Uterus (tissue), 4 donors: ENCODE results near the gene BNC2. TPM values are rescaled to one million over a fixed set of nuclear protein-coding genes. Genes with fewer than 3 reads are reported as not detected.

ENCODE experiments used
- DNase-seq, 2 donors: peaks; one replicate each; pipeline ENCODE4 v3.0.0-alpha.2; 2019 to 2020
- H3K27ac ChIP-seq, 2 donors: fragments of 200-600 bp; sonication (generic); 1 replicate in 1 of 2; 2 replicates in 1 of 2; pipeline ENCODE4 v1.5.1; 2016 to 2018
- H3K27me3 ChIP-seq, 2 donors: fragments of 200-600 bp; sonication (generic); one replicate each; pipeline ENCODE4 v1.5.1; 2018 to 2019; ENCODE audit warnings: control low read depth in 1 of 2
- H3K36me3 ChIP-seq, 2 donors: fragments of 200-600 bp; sonication (generic); one replicate each; pipeline ENCODE4 v1.5.1; 2019; ENCODE audit warnings: control low read depth in 1 of 2
- H3K4me1 ChIP-seq, 2 donors: fragments of 200-600 bp; sonication (generic); one replicate each; pipeline ENCODE4 v1.5.1; 2018 to 2019; ENCODE audit warnings: control low read depth in 1 of 2
- H3K4me3 ChIP-seq, 2 donors: fragments of 200-600 bp; sonication (generic); 1 replicate in 1 of 2; 2 replicates in 1 of 2; pipeline ENCODE4 v1.5.1; 2018 to 2019; ENCODE audit warnings: mild to moderate bottlenecking in 1 of 2
- H3K9me3 ChIP-seq, 2 donors: fragments of 200-600 bp; sonication (generic); one replicate each; pipeline ENCODE4 v1.5.1; 2019; ENCODE audit warnings: control low read depth in 1 of 2
- CTCF ChIP-seq, 4 experiments: fragments of 200-600 bp in 2 of 4; fragments of 450-650 bp in 2 of 4; sonication (generic) in 2 of 4; IDR thresholded peaks; one replicate each; pipeline ENCODE4 v1.5.1; 2016 to 2019; ENCODE audit warnings: antibody characterized with exemption in 4 of 4, mild to moderate bottlenecking in 2 of 4, moderate library complexity in 1 of 4
- POLR2A ChIP-seq, 2 donors: fragments of 450-650 bp; IDR thresholded peaks; one replicate each; pipeline ENCODE4 v1.6.1; 2016; ENCODE audit warnings: antibody characterized with exemption in 2 of 2, mild to moderate bottlenecking in 1 of 2, moderate library complexity in 1 of 2
- intact Hi-C: fragments of 100-400 bp; cut with DNase I; formaldehyde crosslinking; loops from one replicate; pipeline ENCODE4 v1.15.1; 2023; ENCODE audit warnings: low total_unique reads
- total RNA-seq, 4 donors: library from RNA; depleted of rRNA in 3 of 4; stranded (reverse); fragments of >200 nt in 3 of 4; gene quantifications; one replicate each; pipeline versions ENCODE4 v1.1.0 to v1.2.4, GENCODE V29; 2014 to 2023
- donor health status: DM: yes; HTN: yes; CAD: no.

Gene BNC2
- total RNA-seq, 4 donors from 2014 or later = 85.9 to 293 (median 93.4) TPM

DNA sequence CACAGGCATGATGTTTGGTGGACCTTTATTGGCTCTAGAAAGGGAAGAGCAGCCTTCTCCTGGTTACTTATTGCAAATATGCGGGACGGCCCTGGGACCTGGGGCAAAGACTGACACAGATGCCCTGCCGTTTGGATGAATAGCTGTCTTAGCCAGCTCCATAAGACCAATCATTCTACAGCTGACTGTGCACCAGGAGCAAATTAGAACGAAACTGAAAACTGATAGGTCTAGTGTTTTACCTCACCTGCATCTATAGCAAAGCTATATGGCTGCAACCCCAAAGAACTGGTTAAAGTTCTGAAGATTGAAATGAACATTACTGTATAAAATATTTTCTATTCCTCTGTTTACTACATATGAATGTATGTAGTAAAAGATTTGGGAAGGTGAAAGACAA, 34.2 kb upstream of the BNC2 start:
- no peak for DNase-seq
- Histone ChIP-seq H3K9me3 (no peaks in the 10 kb centered on the region), H3K4me1 (no peaks in the 10 kb centered on the region), H3K4me3 (no peak overlapping the region), H3K27ac (no peak overlapping the region), H3K27me3 (no peaks in the 10 kb centered on the region), H3K36me3 (no peaks in the 10 kb centered on the region)
- no peak for TF ChIP-seq POLR2A (IDR thresholded peaks at IDR 0.05)
- no peak for TF ChIP-seq CTCF (IDR thresholded peaks at IDR 0.05)
- intact Hi-C loops = no loop called here

DNA sequence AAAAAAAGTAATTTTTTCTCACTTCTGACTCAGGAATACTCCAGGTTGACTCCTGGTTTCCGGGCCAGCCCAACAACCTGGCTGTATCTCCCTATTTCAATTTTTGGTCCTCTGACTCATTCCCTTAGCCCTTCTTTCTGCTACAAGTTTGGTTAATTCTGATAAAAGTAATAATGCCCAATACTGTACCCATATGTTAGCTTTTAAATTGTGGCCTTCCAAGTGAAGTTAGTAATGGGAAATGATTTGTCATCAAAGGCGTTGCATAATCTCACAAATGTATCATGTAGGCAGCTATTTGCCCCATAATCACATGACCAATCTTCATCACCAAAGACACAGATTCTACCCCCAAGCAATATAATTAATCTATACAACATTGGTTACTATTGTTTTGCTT, 31.1 kb upstream of the BNC2 start:
- DNase-seq = no peak
- intact Hi-C loops = no loop called here

DNA sequence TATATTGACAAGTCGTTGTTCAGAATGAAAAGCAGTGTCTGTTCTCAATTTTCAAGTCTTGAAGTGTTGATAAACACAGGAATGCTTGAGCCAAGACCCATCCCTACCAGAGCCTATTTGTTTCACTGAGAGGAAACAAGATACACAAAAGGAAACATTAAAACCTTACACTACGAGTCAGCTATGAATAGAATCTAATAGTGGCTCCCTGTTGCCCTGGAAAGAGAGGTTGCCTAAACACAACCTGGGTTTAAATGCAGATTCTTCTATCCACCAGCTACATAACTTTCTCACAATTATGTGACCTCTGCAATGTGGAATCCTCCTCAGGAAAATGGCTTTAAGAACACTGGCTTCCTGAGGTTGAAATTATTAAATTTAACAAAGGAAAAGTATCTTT, 29.1 kb upstream of the BNC2 start:
- H3K9me3 ChIP-seq = no peaks in the 10 kb centered on the region
- TF ChIP-seq CTCF (IDR thresholded peaks at IDR 0.05) (no peak), POLR2A (IDR thresholded peaks at IDR 0.05) (no peak)
- no peak overlapping the region for H3K4me3 ChIP-seq
- H3K27ac ChIP-seq = no peak overlapping the region
- no peaks in the 10 kb centered on the region for H3K27me3 ChIP-seq
- DNase-seq = no peak
- intact Hi-C loops = no loop called here
- no peaks in the 10 kb centered on the region for H3K4me1 ChIP-seq
- no peaks in the 10 kb centered on the region for H3K36me3 ChIP-seq

More for the DNA sequence above, 31.1 kb upstream of the BNC2 start:
- Histone ChIP-seq H3K27ac (no peak overlapping the region), H3K36me3 (no peaks in the 10 kb centered on the region), H3K4me1 (no peaks in the 10 kb centered on the region), H3K9me3 (no peaks in the 10 kb centered on the region), H3K27me3 (no peaks in the 10 kb centered on the region), H3K4me3 (no peak overlapping the region)
- TF ChIP-seq CTCF (IDR thresholded peaks at IDR 0.05) = no peak
- no peak for TF ChIP-seq POLR2A (IDR thresholded peaks at IDR 0.05)

DNA sequence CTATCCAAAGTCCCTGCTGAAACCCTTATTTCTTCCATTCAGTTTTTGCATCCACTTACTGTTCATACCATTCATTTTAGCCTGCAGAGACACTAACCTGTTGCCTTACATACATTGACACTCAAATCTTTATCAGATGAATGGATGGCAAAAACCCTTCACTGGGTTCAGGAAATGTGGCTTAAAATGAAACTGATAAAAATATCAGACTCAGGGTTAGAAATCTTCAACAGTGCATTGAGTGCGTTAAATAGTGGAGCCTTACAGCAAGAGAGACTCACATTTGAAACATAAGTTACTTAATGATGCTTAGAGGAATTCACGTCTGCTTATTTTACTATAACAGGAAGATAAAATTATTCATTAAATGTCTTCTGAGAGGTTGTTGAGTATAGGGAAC, 28.0 kb upstream of the BNC2 start:
- DNase-seq = no peak

GRCh38 chr9:16888594-16888993, 18.1 kb upstream of the BNC2 start:
- DNase-seq = no peak
- H3K36me3 ChIP-seq = no peaks in the 10 kb centered on the region
- no peaks in the 10 kb centered on the region for H3K27me3 ChIP-seq
- intact Hi-C loops = no loop called here
- H3K9me3 ChIP-seq = no peaks in the 10 kb centered on the region
- no peak overlapping the region for H3K4me3 ChIP-seq
- no peak overlapping the region for H3K27ac ChIP-seq
- TF ChIP-seq CTCF (IDR thresholded peaks at IDR 0.05) (no peak), POLR2A (IDR thresholded peaks at IDR 0.05) (no peak)
- H3K4me1 ChIP-seq = no peaks in the 10 kb centered on the region

More for the DNA sequence above, 28.0 kb upstream of the BNC2 start:
- no peak for TF ChIP-seq CTCF (IDR thresholded peaks at IDR 0.05)
- TF ChIP-seq POLR2A (IDR thresholded peaks at IDR 0.05) = no peak
- H3K4me3 ChIP-seq = no peak overlapping the region
- no peaks in the 10 kb centered on the region for H3K4me1 ChIP-seq
- H3K36me3 ChIP-seq = no peaks in the 10 kb centered on the region
- intact Hi-C loops = no loop called here
- H3K9me3 ChIP-seq = no peaks in the 10 kb centered on the region
- no peak overlapping the region for H3K27ac ChIP-seq
- H3K27me3 ChIP-seq = no peaks in the 10 kb centered on the region
